Activated CD4-positive, alpha-beta T cell treated with anti-CD3 and anti-CD28 coated beads, Interleukin-2, amount 10 ng/mL, durations not matched to agents 7 days and 5 days (primary cell): ENCODE data around the gene MYO9B. TPM values are rescaled to one million over a fixed set of nuclear protein-coding genes. Genes with fewer than 3 reads are reported as not detected.
"Not testable (repeated sequence)": the region's sequence is repeated elsewhere in the genome, so short reads cannot be mapped to it uniquely, and the experiment has no call there.

Source experiments
- CTCF ChIA-PET: fragments of 350-600 bp; sonication (Branson Sonifier 250); formaldehyde crosslinking; loops from one replicate; lab custom pipeline; 2021; ENCODE audit warnings: antibody characterized with exemption; lab: Charles Lee
- POLR2A ChIA-PET: fragments of 350-600 bp; sonication (Branson Sonifier 250); formaldehyde crosslinking; loops from one replicate; lab custom pipeline; 2021; ENCODE audit warnings: antibody characterized with exemption; lab: Charles Lee
- DNase-seq: peaks from one replicate; pipeline ENCODE4 v3.0.0-alpha.2; 2020
- H3K27ac Mint-ChIP-seq: one replicate; pipeline ENCODE4 v1.8.0; 2021; ENCODE audit warnings: mild to moderate bottlenecking, moderate library complexity, mixed read lengths
- H3K27me3 Mint-ChIP-seq: one replicate; pipeline ENCODE4 v1.8.0; 2021; ENCODE audit warnings: mixed read lengths
- H3K36me3 Mint-ChIP-seq: one replicate; pipeline ENCODE4 v1.8.0; 2021; ENCODE audit warnings: low read depth, mixed read lengths
- H3K4me1 Mint-ChIP-seq: one replicate; pipeline ENCODE4 v1.8.0; 2021; ENCODE audit warnings: mixed read lengths
- H3K4me3 Mint-ChIP-seq: one replicate; pipeline ENCODE4 v1.8.0; 2021; ENCODE audit warnings: mild to moderate bottlenecking, moderate library complexity, mixed read lengths
- H3K9me3 Mint-ChIP-seq: one replicate; pipeline ENCODE4 v1.8.0; 2021; ENCODE audit warnings: mixed read lengths
- total RNA-seq, 2 experiments: library from RNA; stranded (reverse); gene quantifications; one replicate each; pipeline ENCODE4 v1.2.3, GENCODE V29; 2021

Gene MYO9B
- total RNA-seq, 2 experiments from 2014 or later, result 217 to 218 TPM

DNA sequence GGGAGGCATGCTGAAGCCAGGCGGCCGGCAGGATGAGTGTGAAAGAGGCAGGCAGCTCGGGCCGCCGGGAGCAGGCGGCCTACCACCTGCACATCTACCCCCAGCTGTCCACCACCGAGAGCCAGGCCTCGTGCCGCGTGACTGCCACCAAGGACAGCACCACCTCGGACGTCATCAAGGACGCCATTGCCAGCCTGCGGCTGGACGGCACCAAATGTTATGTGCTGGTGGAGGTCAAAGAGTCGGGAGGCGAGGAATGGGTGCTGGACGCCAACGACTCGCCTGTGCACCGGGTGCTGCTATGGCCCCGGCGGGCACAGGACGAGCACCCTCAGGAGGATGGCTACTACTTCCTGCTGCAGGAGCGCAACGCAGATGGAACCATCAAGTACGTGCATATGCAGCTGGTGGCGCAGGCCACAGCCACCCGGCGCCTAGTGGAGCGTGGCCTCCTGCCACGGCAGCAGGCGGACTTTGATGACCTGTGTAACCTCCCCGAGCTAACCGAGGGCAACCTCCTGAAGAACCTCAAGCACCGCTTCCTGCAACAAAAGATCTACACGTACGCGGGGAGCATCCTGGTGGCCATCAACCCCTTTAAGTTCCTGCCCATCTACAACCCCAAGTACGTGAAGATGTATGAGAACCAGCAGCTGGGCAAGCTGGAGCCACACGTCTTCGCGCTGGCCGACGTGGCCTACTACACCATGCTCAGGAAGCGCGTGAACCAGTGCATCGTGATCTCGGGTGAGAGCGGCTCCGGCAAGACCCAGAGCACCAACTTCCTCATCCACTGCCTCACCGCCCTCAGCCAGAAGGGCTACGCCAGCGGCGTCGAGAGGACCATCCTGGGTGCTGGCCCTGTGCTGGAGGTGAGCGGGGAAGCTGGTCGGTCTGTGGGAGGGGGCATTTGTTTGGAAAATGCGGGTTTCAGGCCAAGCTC lies 26.4 kb downstream of the MYO9B start:
- H3K27ac Mint-ChIP-seq, result no peak overlapping the region
- peaks cover 56% of the 10 kb centered on the region for H3K36me3 Mint-ChIP-seq
- CTCF ChIA-PET, result interaction anchor here (0.6 to 0.8 kb wide), 2 partner anchors 13 to 578 kb away, joined by 3 to 4 read pairs; no protein-coding TSS in a partner anchor
- H3K9me3 Mint-ChIP-seq, result peaks cover 4% of the 10 kb centered on the region
- no peak overlapping the region for H3K4me3 Mint-ChIP-seq
- no peak for DNase-seq
- no peaks in the 10 kb centered on the region for H3K27me3 Mint-ChIP-seq
- POLR2A ChIA-PET, result no interaction called here
- H3K4me1 Mint-ChIP-seq, result peaks cover 24% of the 10 kb centered on the region

DNA sequence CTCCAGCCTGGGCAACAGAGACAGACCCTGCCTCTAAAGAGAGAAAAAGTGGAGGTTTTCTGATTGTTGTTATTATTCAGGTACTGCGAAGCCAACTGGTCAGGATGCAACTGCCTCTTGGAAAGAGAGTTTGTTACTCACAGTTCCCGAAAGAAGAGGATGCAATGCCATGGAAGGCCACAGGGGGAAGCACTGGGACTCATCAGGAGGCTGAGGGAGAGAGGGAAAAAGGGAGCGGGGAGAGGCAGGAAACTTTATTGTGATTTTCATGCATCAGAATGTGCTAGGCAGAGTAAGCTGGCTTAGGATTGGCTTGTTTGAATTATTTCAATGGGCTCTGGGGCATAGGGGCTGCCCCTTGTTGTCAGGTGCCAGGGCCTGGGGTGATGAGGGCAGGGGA lies 27.6 kb downstream of the MYO9B start:
- H3K4me1 Mint-ChIP-seq, result peaks cover 29% of the 10 kb centered on the region
- peaks cover 61% of the 10 kb centered on the region for H3K36me3 Mint-ChIP-seq
- no peaks in the 10 kb centered on the region for H3K27me3 Mint-ChIP-seq
- DNase-seq, result no peak
- H3K4me3 Mint-ChIP-seq, result no peak overlapping the region
- ChIA-PET POLR2A (no interaction called here), CTCF (interaction anchor here (0.6 to 0.8 kb wide), 5 partner anchors 10 to 428 kb away, joined by 3 to 5 read pairs (median 3); no protein-coding TSS in a partner anchor)
- H3K9me3 Mint-ChIP-seq, result peaks cover 4% of the 10 kb centered on the region
- H3K27ac Mint-ChIP-seq, result no peak overlapping the region

DNA sequence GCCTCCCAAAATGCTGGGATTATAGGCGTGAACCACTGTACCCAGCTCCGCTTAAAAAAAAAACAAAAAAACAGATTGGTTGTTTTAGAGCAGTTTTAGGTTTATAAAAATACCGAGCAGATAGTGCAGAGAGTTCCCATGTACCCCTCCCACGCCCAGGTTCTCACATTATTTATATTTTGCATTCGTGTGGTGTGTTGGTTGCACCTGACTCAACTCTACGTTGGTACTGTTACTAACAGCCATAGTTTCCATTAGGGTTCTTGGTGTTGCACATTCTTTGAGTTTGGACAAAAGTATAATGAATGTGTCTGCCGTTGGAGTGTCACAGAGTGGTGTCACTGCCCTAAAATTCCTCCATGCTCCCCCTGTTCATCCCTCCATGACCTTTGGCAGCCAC lies 29.1 kb downstream of the MYO9B start:
- peaks cover 52% of the 10 kb centered on the region for H3K36me3 Mint-ChIP-seq
- CTCF ChIA-PET, result no interaction called here

DNA sequence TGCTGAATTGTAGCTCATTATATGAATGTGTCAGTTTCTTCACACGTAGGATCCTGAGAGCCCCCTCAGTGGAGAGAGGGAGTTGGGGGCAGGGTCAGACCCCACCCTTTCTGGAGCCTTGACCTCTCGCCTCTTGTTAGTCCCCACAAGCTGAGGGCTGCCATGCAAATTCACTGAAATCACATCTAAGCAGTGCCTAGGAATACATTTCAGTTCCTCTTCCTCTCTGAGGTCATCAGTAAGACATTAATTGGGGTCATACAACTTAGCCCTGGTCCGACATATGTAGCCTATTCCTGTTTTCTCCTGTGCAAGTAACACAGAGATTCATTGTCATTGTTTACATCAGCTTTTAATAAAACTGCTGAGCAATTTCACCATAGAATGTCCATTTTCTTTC lies 30.0 kb downstream of the MYO9B start:
- Mint-ChIP-seq H3K36me3 (peaks cover 50% of the 10 kb centered on the region), H3K27ac (no peak overlapping the region), H3K4me3 (no peak overlapping the region), H3K4me1 (peaks cover 39% of the 10 kb centered on the region), H3K27me3 (no peaks in the 10 kb centered on the region), H3K9me3 (peaks cover 4% of the 10 kb centered on the region)
- ChIA-PET POLR2A (no interaction called here), CTCF (no interaction called here)
- no peak for DNase-seq

More for the DNA sequence above, 29.1 kb downstream of the MYO9B start:
- Mint-ChIP-seq H3K9me3 (peaks cover 4% of the 10 kb centered on the region), H3K27me3 (no peaks in the 10 kb centered on the region), H3K4me3 (no peak overlapping the region), H3K27ac (no peak overlapping the region), H3K4me1 (peaks cover 33% of the 10 kb centered on the region)
- POLR2A ChIA-PET, result no interaction called here
- no peak for DNase-seq

DNA sequence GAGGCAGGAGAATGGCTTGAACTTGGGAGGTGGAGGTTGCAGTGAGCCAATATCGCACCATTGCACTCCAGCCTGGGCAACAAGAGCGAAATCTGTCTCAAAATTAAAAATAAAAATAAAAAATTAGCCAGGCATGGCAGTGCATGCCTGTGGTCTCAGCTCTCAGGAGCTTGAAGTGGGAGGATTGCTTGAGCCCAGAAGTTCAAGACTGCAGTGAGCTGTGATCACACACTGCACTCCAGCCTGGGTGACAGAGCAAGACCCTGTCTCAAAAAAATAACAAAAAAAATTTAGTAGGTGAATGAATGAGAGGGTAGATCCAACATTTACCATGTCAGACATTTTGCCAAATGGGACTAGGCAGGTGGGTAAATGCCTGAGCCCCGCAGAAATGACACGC lies 31.4 kb downstream of the MYO9B start:
- CTCF ChIA-PET, H3K9me3 Mint-ChIP-seq, POLR2A ChIA-PET, H3K27ac Mint-ChIP-seq, H3K4me3 Mint-ChIP-seq, DNase-seq, H3K27me3 Mint-ChIP-seq: not testable (repeated sequence)
- peaks cover 44% of the 10 kb centered on the region for H3K36me3 Mint-ChIP-seq
- H3K4me1 Mint-ChIP-seq, result peaks cover 40% of the 10 kb centered on the region

DNA sequence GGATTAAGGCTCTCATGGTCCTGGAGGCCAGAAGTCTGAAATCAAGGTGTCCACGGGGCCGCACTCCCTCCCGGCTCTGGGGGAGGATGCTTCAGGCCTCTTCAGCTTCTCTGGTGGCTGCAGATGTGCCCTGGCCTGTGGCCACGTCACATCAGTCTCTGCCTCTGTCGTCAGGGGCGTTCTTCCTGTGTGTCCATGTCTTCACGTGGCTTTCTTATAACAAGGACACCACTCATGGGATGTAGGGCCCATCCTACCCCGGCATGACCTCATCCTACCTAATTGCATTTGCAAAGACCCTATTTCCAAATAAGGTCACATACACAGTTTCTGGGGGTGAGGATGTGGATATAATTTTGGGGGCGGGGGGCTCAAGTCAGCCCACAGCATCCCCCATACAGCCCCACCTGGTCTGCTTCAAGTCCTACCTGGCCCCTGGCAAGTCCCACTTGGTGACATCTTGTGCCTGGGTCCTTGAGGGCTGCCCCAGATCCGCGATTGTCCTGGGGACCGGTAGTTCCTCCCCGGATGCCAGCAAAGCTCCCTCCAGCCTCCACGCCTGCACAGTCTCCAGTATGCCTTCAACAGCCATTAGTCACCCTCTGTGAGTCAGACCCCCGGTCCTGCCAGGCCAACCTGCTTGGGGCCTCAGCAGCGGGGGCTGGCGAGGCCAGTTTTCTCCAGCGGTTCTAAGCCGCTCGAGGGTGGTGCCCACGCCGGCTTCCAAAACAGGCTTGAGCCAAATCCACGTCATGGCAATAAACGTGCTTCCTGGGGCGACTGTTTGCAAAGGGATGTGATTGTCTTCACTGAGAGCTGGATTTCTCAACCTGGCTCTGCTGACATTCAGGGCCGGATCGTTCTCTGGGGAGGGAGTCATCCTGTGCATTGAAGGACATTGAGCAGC lies 32.2 kb downstream of the MYO9B start:
- Mint-ChIP-seq H3K4me3 (no peak overlapping the region), H3K36me3 (peaks cover 36% of the 10 kb centered on the region), H3K4me1 (peaks cover 43% of the 10 kb centered on the region), H3K27me3 (no peaks in the 10 kb centered on the region), H3K9me3 (peaks cover 2% of the 10 kb centered on the region), H3K27ac (peak overlapping the region; percentile 9)
- DNase-seq, result no peak
- ChIA-PET POLR2A (no interaction called here), CTCF (interaction anchor here (1.1 kb wide), 1 partner anchor 11 kb away, joined by 4 read pairs; no protein-coding TSS in a partner anchor)

DNA sequence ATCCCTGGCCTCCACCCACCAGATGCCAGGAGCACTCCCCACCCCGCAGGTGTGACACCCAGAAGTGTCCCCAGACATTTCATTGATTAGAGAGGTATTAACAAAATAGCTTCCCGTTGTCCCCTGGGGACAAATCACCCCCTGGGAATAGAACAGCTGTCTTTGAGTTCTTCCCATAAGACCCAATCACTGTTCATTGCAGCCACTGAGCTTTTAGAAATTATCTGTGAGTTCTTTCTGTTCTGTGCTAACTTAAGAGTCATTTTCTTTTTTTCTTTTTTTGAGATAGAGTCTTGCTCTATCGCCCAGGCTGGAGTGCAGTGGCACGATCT lies 32.8 kb downstream of the MYO9B start:
- Mint-ChIP-seq H3K9me3 (peaks cover under 1% of the 10 kb centered on the region), H3K27ac (peak overlapping the region; percentile 36), H3K36me3 (peaks cover 33% of the 10 kb centered on the region), H3K4me1 (peaks cover 42% of the 10 kb centered on the region), H3K27me3 (no peaks in the 10 kb centered on the region), H3K4me3 (no peak overlapping the region)
- ChIA-PET POLR2A (no interaction called here), CTCF (interaction anchor here (1.1 kb wide), 1 partner anchor 11 kb away, joined by 4 read pairs; no protein-coding TSS in a partner anchor)
- DNase-seq, result no peak

DNA sequence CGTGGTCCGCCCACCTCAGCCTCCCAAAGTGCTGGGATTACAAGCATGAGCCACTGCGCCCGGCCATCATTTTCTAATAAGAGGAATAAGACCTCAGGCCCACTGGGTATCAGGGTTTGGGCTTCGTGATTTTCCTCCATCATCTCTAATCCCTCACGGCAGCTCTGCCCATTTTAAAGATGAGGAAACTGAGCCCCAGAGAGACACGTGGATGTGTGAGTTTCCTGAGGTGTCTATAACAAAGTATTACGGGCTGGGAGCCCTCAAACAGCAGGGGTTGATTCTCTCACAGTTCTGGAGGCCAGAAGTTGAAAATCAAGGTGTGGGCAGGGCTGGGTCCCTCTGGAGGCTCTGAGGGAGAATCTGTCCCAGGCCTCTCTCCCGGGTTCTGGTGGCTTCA lies 33.7 kb downstream of the MYO9B start:
- Mint-ChIP-seq H3K27ac (peak overlapping the region; percentile 69), H3K9me3 (no peaks in the 10 kb centered on the region), H3K27me3 (no peaks in the 10 kb centered on the region), H3K4me1 (peaks cover 41% of the 10 kb centered on the region), H3K36me3 (peaks cover 36% of the 10 kb centered on the region), H3K4me3 (no peak overlapping the region)
- POLR2A ChIA-PET, result no interaction called here
- DNase-seq, result no peak
- CTCF ChIA-PET, result interaction anchor here (1.1 kb wide), 1 partner anchor 12 kb away, joined by 4 read pairs; no protein-coding TSS in a partner anchor

DNA sequence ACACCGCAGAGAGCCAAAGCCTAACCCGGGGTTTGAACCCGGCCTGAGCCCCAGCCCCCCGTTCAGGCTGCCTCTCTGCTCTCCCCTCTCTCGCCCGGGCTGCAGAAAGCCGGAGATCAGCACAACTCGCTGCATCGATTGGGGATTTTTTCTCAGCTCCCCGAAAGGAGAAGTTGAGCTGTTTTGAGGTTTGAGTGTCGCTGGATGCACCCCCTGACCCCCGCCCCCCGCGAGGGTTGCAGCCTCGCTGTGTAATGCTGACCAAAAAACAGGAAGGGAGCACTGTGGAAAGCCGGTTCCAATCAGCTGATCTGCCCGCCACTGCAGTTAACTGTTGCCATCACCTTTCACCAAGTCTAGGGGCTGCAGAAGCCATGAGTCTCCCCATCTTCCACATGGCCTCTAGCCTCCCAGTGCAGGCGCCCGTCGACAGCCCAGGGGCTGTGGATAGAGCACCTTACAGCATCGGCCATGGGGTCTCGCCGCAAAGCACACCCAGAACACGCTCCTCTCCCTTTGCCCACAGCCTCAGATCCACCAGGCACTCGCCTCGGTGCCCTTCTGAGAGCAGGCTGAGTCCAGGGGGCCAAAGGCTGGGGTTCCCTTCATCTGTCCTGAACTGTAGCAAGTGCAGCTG lies 34.5 kb downstream of the MYO9B start:
- no peak overlapping the region for H3K4me3 Mint-ChIP-seq
- peak overlapping the region; percentile 69 for H3K27ac Mint-ChIP-seq
- H3K9me3 Mint-ChIP-seq, result no peaks in the 10 kb centered on the region
- CTCF ChIA-PET, result interaction anchor here (0.6 kb wide), 1 partner anchor 12 kb away, joined by 3 read pairs; no protein-coding TSS in a partner anchor
- POLR2A ChIA-PET, result no interaction called here
- no peak for DNase-seq
- peaks cover 42% of the 10 kb centered on the region for H3K36me3 Mint-ChIP-seq
- H3K4me1 Mint-ChIP-seq, result peaks cover 41% of the 10 kb centered on the region
- H3K27me3 Mint-ChIP-seq, result no peaks in the 10 kb centered on the region

DNA sequence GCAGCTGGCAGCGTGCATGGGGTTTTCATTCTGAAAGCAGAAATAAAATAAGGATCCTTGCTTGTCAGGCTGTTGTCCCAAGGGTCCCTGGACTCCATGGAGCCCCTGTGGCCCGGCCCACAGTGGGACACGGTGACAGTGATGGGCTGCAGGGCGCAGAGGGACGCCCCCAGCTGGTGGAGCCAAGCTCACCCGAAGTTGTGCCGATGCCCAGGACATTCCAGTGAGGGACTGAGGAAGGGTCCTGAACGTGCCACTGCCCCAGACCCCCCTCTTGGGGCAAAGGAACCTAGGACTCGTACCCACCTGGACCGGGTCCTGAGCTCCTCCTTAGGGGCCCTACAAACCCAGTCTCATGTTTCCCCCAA lies 35.0 kb downstream of the MYO9B start:
- CTCF ChIA-PET, result interaction anchor here (0.6 kb wide), 1 partner anchor 11 kb away, joined by 3 read pairs; no protein-coding TSS in a partner anchor
- no peaks in the 10 kb centered on the region for H3K27me3 Mint-ChIP-seq

DNA sequence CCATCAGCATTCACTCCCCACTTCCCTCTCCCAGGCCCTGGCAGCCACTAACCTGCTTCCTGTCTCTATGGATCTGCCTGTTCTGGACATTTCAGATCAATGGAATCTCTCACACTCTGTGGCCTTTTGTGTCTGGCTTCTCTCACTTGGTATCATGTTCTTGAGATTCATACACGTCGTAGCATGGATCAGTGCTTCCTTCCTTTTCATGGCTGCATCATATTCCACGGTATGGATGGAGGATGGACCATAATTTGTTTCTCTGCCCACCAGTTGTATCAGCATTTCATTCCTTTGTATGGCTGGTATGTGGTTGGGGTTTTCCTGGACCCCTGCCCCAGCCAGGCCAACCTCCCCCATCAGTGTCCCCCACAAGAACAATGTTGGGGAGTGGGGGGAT lies 36.2 kb downstream of the MYO9B start:
- no peaks in the 10 kb centered on the region for H3K27me3 Mint-ChIP-seq
- peaks cover 37% of the 10 kb centered on the region for H3K4me1 Mint-ChIP-seq
- POLR2A ChIA-PET, result no interaction called here
- peak overlapping the region; percentile 22 for H3K27ac Mint-ChIP-seq
- peaks cover 44% of the 10 kb centered on the region for H3K36me3 Mint-ChIP-seq
- H3K9me3 Mint-ChIP-seq, result no peaks in the 10 kb centered on the region
- no peak overlapping the region for H3K4me3 Mint-ChIP-seq
- CTCF ChIA-PET, result no interaction called here
- DNase-seq, result no peak

More for the DNA sequence above, 35.0 kb downstream of the MYO9B start:
- H3K4me1 Mint-ChIP-seq, result peaks cover 41% of the 10 kb centered on the region
- H3K9me3 Mint-ChIP-seq, result no peaks in the 10 kb centered on the region
- no peak overlapping the region for H3K27ac Mint-ChIP-seq
- POLR2A ChIA-PET, result no interaction called here
- peaks cover 45% of the 10 kb centered on the region for H3K36me3 Mint-ChIP-seq
- H3K4me3 Mint-ChIP-seq, result no peak overlapping the region
- DNase-seq, result no peak

DNA sequence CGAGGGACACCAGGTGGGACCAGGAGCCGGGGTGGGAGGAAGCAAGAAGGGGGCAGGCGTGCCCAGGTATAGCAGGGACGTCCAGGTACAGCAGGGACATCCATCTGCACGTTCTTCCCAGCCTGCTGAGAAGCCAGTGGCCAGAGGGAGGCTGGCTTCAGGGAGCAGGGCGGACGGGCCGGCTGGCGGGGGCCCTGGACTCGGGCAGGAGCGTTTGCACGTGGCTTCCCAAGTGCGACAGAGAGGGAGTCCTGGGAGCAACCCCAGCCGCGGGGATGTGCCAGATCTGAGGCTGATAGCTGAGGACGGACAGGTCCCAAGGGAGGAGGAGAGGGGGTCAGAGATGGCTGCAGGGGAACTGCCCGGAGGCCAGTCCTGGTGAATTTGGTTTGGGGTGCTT lies 36.7 kb downstream of the MYO9B start:
- Mint-ChIP-seq H3K4me3 (no peak overlapping the region), H3K36me3 (peaks cover 46% of the 10 kb centered on the region), H3K27me3 (no peaks in the 10 kb centered on the region), H3K4me1 (peaks cover 37% of the 10 kb centered on the region), H3K27ac (no peak overlapping the region), H3K9me3 (no peaks in the 10 kb centered on the region)
- POLR2A ChIA-PET, result no interaction called here
- DNase-seq, result no peak
- CTCF ChIA-PET, result no interaction called here
